Stimulated activated effector memory CD8-positive, alpha-beta T cell treated with anti-CD3 and anti-CD28 coated beads, Interleukin-12 subunit alpha, Interleukin-12 subunit beta, amount 100 ng/mL, for 72 hours (primary cell): Measurements from ENCODE around the gene GHRH.
A peak's percentile ranks its signal among the peaks of the same experiment; 100 is the strongest.

ENCODE experiments used
- ATAC-seq: fragments of 150-1000 bp; cut with Tn5 transposase; 2 replicates; pipeline ENCODE4 v1.10.0; 2021
- DNase-seq, 2 donors: peaks; one replicate each; pipeline ENCODE4 v3.0.0; 2021 to 2022; ENCODE audit warnings: low spot score in 2 of 2
- H3K27ac Mint-ChIP-seq: one replicate; pipeline ENCODE4 v1.8.0; 2022; ENCODE audit warnings: mild to moderate bottlenecking, mixed read lengths
- H3K36me3 Mint-ChIP-seq: one replicate; pipeline ENCODE4 v1.8.0; 2022; ENCODE audit warnings: mild to moderate bottlenecking, mixed read lengths
- H3K4me1 Mint-ChIP-seq: one replicate; pipeline ENCODE4 v1.8.0; 2022; ENCODE audit warnings: mixed read lengths
- H3K4me3 Mint-ChIP-seq: one replicate; pipeline ENCODE4 v1.8.0; 2022; ENCODE audit warnings: mild to moderate bottlenecking, mixed read lengths
- H3K9me3 Mint-ChIP-seq: one replicate; pipeline ENCODE4 v1.8.0; 2022; ENCODE audit warnings: mixed read lengths

The GHRH gene

GRCh38 chr20:37261714-37262113, at the start of gene GHRH:
GHRH (minus strand) TSS chr20:37261814; CDS start chr20:37256889, 4,925 bp downstream.
- no peaks in the 10 kb centered on the region for H3K4me1 Mint-ChIP-seq
- DNase-seq (no peak), ATAC-seq (no peak)
- no peaks in the 10 kb centered on the region for H3K9me3 Mint-ChIP-seq
- no peak within 1 kb of the TSS for H3K4me3 Mint-ChIP-seq
- H3K27ac Mint-ChIP-seq: no peak within 1 kb of the TSS
- no peaks in the 10 kb centered on the region for H3K36me3 Mint-ChIP-seq

DNA sequence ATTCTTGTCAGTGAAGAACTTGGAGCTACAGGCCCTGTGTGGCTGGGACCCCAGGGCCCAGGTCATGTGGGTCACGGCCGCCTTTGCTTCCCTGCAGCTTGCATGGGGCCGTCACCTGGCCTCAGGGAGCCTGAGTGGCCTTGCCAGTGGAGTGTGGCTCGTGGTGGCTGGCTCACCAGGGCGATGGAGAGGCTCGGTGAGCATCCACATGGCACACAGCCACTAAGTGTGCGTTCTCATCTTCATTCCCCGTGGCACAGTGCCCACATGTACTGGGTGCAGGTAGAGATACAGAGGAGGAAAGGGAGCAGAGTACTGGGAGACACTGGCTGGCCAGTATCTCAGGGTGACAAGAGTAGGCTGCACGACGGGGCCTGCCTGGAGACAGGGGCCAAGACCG, 49.3 kb upstream of the GHRH start:
- Mint-ChIP-seq H3K36me3 (peaks cover 49% of the 10 kb centered on the region), H3K27ac (peak overlapping the region; percentile 54), H3K9me3 (no peaks in the 10 kb centered on the region), H3K4me3 (no peak overlapping the region), H3K4me1 (peaks cover 52% of the 10 kb centered on the region)
- ATAC-seq (no peak), DNase-seq (no peak)

GRCh38 chr20:37309936-37310590, 48.4 kb upstream of the GHRH start:
- Mint-ChIP-seq H3K4me3 (no peak overlapping the region), H3K4me1 (peaks cover 44% of the 10 kb centered on the region), H3K9me3 (no peaks in the 10 kb centered on the region), H3K27ac (peak overlapping the region; percentile 20), H3K36me3 (peaks cover 55% of the 10 kb centered on the region)
- DNase-seq: no peak
- no peak for ATAC-seq

- Mint-ChIP-seq H3K36me3 (peaks cover 62% of the 10 kb centered on the region), H3K27ac (peak overlapping the region; percentile 69)
Measured at GRCh38 chr20:37309290-37309689, 47.7 kb upstream of the GHRH start.

DNA sequence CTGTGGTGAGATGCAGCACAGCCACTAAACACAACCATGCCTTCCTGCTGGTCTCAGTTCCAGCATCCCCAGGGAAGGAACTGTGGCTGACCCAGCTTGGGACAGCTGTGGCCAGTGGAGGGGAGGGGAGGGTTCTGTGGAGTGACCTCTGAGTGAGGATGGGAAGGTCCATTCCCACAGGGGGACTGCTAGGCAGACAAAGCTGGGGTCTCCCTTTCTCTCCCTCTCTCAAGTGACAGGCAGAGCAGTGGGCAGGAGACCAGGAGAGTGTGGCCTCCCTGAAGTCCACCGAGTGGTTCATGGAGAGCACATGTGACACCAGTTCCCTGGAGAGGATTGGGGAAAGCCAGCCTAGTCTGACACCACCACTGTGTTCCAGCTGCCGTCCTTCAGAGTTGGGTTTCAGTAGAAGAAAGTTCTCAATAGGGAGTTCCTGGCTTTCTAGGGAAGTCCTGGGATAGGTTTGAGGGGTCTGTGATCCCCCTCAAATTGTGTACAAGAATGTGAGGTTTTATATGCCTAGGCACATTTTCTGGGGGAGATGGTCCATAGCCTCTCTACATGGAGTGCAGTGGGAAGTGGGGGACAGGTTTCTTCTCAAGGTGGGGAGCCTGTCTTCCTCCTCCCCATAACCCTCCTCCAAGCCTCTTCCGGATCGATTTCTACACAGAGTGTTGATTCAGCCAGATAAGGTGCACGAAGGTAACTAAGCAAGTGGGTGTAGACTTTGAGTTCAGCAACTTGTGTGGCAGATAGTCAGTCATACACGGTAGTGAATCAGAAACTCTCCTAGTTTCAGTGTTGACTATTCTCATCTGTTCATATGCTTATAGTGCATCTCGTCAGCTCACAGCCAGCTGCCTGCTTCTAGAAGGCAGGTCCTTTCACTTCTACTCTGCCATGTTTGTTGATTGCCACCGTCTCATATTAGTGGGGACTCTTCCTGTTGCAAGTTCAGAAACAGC, 46.8 kb upstream of the GHRH start:
- DNase-seq (no peak), ATAC-seq (peak; percentile 94)
- Mint-ChIP-seq H3K4me1 (peaks cover 35% of the 10 kb centered on the region), H3K27ac (peak overlapping the region; percentile 69), H3K4me3 (no peak overlapping the region), H3K9me3 (no peaks in the 10 kb centered on the region), H3K36me3 (peaks cover 68% of the 10 kb centered on the region)

More at GRCh38 chr20:37309290-37309689, 47.7 kb upstream of the GHRH start:
- DNase-seq (no peak), ATAC-seq (no peak)
- Mint-ChIP-seq H3K4me1 (peaks cover 44% of the 10 kb centered on the region), H3K9me3 (no peaks in the 10 kb centered on the region), H3K4me3 (no peak overlapping the region)

DNA sequence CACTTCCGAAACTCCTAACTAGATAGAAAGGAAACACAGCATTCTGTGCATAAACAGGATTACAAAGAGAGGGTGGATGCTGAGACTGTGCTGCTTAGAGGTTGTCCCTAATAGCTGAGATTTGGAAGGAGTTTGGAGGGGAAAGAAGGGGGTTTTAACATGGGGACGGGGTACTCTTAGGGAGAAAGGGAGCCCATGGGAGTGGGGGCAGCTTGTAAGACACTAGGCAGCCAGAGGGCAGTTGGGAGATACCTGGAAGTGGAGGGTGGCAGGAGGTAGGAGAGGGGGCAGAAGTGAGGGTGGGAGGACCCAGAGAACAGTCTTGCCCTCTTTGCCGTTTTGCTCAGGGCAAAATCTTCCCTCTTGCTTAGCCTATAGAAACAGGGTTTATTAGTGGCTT, 44.2 kb upstream of the GHRH start:
- Mint-ChIP-seq H3K9me3 (no peaks in the 10 kb centered on the region), H3K36me3 (peaks cover 81% of the 10 kb centered on the region), H3K27ac (peak overlapping the region; percentile 7), H3K4me3 (no peak overlapping the region), H3K4me1 (peaks cover 31% of the 10 kb centered on the region)
- DNase-seq (no peak), ATAC-seq (no peak)

GRCh38 chr20:37305079-37305478, 43.5 kb upstream of the GHRH start:
- no peaks in the 10 kb centered on the region for H3K9me3 Mint-ChIP-seq
- no peak for ATAC-seq
- DNase-seq: no peak
- peaks cover 28% of the 10 kb centered on the region for H3K4me1 Mint-ChIP-seq
- H3K27ac Mint-ChIP-seq: peak overlapping the region; percentile 7
- H3K36me3 Mint-ChIP-seq: peaks cover 86% of the 10 kb centered on the region
- no peak overlapping the region for H3K4me3 Mint-ChIP-seq

- Mint-ChIP-seq H3K4me3 (no peak overlapping the region), H3K36me3 (peaks cover 86% of the 10 kb centered on the region), H3K9me3 (no peaks in the 10 kb centered on the region), H3K27ac (no peak overlapping the region), H3K4me1 (peaks cover 25% of the 10 kb centered on the region)
- ATAC-seq (no peak), DNase-seq (no peak)
Measured at GRCh38 chr20:37303637-37304036, 42.0 kb upstream of the GHRH start.

DNA sequence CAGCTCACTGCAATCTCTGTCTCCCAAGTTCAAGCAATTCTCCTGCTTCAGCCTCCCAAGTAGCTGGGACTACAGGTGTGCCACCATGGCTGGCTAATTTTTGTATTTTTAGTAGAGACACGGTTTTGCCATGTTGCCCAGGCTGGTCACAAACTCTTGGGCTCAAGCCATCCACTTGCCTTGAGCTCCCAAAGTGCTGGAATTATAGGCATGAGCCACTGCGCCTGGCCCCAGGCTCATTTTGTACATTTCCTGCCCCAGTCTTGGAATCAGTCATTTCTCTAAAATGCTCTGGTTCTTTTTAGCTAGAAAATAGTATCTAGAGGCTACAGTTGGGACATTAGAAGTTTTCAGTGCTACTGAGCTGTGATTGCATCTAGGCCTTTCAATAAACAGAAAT, 41.4 kb upstream of the GHRH start:
- H3K36me3 Mint-ChIP-seq: peaks cover 83% of the 10 kb centered on the region

GRCh38 chr20:37301558-37301957, 39.9 kb upstream of the GHRH start:
- peaks cover 77% of the 10 kb centered on the region for H3K36me3 Mint-ChIP-seq
- H3K4me1 Mint-ChIP-seq: peaks cover 25% of the 10 kb centered on the region
- no peak overlapping the region for H3K4me3 Mint-ChIP-seq
- no peak overlapping the region for H3K27ac Mint-ChIP-seq
- no peak for ATAC-seq
- no peaks in the 10 kb centered on the region for H3K9me3 Mint-ChIP-seq
- DNase-seq: no peak

More for the DNA sequence above, 41.4 kb upstream of the GHRH start:
- H3K4me3 Mint-ChIP-seq: no peak overlapping the region
- ATAC-seq: no peak
- no peak overlapping the region for H3K27ac Mint-ChIP-seq
- H3K9me3 Mint-ChIP-seq: no peaks in the 10 kb centered on the region
- H3K4me1 Mint-ChIP-seq: peaks cover 20% of the 10 kb centered on the region
- DNase-seq: no peak

DNA sequence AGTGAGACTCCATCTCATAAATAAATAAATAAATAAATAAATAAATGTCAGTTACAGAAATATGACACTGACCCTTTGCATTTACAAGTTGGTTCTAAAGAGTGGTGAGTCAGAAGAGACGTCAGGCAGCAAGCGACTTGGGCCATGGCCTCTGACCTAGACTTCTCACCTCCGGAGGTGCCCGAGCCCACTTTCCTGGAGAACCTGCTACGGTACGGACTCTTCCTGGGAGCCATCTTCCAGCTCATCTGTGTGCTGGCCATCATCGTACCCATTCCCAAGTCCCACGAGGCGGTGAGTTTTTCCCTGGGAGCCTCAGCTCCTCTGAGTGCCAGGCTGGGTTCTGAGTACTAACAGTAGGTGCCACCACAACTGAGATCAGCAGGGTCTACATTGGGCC, 39.5 kb upstream of the GHRH start:
- DNase-seq: no peak
- no peak overlapping the region for H3K27ac Mint-ChIP-seq
- H3K4me3 Mint-ChIP-seq: no peak overlapping the region
- no peak for ATAC-seq
- H3K4me1 Mint-ChIP-seq: peaks cover 29% of the 10 kb centered on the region
- no peaks in the 10 kb centered on the region for H3K9me3 Mint-ChIP-seq
- H3K36me3 Mint-ChIP-seq: peaks cover 76% of the 10 kb centered on the region

DNA sequence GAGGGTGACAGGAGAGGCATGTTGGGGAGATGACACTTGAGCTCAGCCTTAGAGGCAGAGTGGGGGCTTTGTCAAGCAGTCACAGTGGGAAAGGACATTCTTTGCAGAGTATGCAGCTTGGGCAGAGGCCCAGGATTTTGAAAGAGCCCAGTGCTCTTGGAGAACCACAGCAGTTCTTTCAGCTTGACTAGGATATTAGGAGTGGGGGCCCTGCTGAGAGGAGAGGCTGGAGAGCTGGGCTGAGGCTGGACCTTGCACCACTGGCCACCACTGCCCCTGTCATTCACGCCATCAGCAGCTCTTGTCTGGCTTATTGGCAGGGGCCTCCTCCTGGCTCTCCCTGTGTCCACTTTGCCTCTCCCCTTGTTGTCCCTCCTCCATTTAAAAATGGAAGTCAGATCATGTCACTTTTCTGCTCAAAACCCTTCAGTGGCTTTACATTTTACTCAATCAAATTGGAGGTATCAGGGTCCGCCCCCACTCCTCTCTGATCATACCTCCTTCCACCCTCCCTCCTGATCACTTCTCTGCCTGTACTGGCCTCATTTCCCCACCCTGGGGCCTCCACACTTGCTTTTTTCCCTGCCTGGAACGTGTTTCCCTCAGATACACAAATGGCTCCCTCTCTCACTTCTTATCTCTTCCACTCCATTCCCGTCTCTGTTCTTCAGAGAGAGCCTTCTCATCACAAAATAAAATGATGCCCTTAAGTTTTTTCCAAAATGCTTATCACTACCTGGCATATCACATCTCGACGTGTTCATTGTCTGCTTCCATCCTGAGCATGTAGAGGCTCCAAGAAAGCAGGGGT, 38.3 kb upstream of the GHRH start:
- DNase-seq: no peak
- peaks cover 39% of the 10 kb centered on the region for H3K4me1 Mint-ChIP-seq
- peaks cover 69% of the 10 kb centered on the region for H3K36me3 Mint-ChIP-seq
- no peak overlapping the region for H3K4me3 Mint-ChIP-seq
- ATAC-seq: no peak
- no peaks in the 10 kb centered on the region for H3K9me3 Mint-ChIP-seq
- H3K27ac Mint-ChIP-seq: peak overlapping the region; percentile 9

DNA sequence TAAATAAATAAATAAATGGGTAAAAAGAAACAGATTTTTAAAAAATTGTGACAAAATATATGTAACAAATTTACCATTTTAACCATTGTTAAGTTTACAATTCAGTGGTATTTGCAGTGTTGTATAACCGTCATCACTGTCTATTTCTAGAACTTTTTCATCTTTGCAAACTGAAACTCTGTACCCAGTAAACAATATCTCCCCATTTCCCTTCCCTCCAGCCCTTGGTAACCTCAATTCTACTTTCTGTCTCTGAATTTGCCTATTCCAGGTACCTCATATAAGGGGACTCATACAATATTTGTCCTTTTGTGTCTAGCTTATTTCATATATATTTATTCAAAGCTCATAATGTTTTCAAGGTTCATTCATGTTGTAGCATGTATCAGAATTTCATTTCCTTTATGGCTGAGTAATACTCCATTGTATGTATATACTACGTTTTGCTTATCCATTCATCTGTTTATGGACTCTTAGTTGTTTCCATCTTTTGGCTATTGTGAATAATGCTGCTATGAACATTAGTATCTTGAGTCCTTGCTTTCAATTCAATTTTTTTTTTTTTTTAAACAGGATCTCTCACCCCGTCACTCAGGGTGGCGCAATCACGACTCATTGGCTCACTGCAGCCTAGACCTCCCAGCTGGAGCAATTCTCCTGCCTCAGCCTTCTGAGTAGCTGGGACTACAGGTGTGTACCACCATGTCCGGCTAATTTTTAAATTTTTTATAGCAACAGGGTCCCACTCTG, 36.8 kb upstream of the GHRH start:
- Mint-ChIP-seq H3K36me3 (peaks cover 62% of the 10 kb centered on the region), H3K27ac (no peak overlapping the region)

DNA sequence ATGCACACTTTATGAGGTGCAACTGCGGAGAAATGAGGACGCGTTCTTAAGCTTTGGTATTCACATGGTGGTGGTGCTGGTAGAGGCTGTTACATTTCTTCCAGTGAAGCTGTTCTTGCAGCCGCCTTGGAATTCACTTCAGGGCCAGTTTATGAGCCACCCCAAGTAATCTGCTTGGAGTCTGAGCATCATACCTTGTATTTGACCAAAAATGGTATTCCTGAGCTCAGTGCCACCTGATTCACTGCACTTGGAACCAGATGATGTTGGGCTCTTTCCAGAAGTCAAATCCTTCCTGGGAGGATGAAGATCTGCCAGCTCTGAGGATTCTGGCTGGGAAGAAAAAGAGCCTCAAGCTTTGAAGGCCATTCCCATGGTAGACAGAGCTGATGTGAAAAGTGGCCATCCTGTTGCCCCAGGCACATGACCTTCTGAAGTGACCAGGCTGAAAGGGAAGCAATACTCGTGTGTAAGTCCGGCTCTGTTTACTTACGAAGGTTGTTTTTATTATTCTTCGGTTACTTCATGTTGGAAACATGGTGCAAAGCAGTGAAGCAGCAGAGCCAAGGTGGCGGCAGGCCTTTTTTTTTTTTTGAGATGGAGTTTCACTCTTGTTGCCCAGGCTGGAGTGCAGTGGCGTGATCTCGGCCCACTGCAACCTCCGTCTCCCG, 35.6 kb upstream of the GHRH start:
- Mint-ChIP-seq H3K9me3 (no peaks in the 10 kb centered on the region), H3K27ac (no peak overlapping the region), H3K4me1 (peaks cover 55% of the 10 kb centered on the region), H3K36me3 (peaks cover 60% of the 10 kb centered on the region), H3K4me3 (no peak overlapping the region)
- DNase-seq: no peak
- ATAC-seq: no peak

More for the DNA sequence above, 36.8 kb upstream of the GHRH start:
- ATAC-seq: no peak
- Mint-ChIP-seq H3K4me1 (peaks cover 46% of the 10 kb centered on the region), H3K4me3 (no peak overlapping the region), H3K9me3 (no peaks in the 10 kb centered on the region)
- no peak for DNase-seq
